Measurements from ENCODE around the gene HPSE.

GRCh38 chr4:83248486-83248885 is 86.2 kb downstream of the HPSE start:
- TF ChIP-seq CTCF (conservative IDR thresholded peaks at IDR 0.05) (no peak), ZFX (IDR thresholded peaks at IDR 0.05) (no peak)
